Colon (tissue), 2 donors: ENCODE measurements around the gene ZNF575.
"Not testable (repeated sequence)": the region's sequence is repeated elsewhere in the genome, so short reads cannot be mapped to it uniquely, and the experiment has no call there.

ENCODE experiments used
- FAIRE-seq: peaks from 2 replicates; lab custom pipeline; 2012; peaks lifted over from hg19 to GRCh38; lab: Jason Lieb, UNC
- donor health status: control.
- donor health status: control.

Gene ZNF575

DNA sequence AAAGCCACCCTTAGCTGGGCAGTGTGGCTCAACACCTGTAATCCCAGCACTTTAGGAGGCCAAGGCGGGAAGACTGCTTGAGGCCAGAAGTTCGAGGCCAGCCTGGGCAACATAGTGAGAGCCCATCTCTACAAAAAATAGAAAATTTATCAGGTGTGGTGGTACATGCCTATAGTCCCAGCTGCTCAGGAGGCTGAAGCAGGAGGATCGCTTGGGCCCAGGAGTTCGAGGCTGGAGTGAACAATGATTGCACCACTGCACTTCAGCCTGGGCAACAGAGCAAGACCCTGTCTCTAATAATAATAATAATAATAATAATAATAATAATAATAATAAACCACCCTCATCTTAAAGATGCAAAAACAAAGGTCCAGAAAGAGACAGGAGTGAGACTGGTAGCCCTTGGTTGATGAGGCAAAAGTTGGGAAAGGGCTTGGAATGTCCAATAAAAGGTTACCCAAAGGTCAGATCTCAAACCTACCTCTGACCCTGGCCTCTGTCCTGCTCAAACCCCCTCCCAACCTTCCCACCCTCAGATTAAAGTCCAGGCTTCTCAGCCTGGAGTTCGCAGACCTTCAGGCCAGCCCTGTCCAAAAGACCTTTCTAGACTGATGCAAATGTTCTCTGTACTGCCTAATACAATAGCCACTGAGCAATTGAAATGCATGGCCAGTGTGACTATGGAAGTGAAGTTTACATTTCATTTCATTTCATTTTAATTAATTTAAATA, 9.1 kb downstream of the ZNF575 start:
- no peak for FAIRE-seq

DNA sequence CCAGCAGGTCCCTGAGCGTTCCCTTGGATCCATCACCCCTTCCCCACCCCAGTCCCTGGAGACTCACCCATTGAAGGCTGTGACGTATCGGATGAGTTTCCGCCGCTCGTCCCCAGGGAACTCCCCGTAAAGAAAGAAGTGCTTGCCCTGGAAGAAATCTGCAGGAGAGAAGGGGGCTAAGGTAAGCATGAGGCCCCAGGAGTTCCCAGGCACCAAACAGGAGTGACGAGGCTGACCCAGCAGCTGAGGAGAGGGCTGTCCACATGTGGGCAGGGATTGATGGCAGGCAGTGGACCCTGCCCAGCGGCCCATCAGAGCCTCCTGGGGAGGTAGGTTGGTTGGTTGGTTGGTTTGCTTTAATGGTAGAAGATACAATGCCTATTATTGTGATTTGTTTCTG, 11.1 kb downstream of the ZNF575 start:
- FAIRE-seq, result no peak

DNA sequence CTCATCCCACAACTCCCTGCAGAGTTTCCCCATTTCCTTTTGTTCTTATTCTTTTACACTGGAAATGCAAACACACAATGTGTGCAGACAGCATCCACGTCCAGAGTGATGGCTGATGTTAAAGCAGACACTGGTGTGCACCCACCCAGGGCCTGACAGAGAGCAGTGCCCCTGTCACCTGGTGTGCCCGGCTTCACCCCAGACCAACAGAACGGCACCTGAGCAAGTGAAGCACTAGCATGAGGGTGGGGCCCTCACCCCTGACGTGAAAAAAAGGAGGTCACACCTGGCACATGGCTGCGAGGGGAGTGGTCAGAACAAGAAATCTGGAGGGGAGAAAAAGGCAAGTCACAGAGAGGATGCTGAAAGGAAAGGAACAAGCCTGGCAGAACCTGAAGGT, 12.3 kb downstream of the ZNF575 start:
- FAIRE-seq, result no peak

DNA sequence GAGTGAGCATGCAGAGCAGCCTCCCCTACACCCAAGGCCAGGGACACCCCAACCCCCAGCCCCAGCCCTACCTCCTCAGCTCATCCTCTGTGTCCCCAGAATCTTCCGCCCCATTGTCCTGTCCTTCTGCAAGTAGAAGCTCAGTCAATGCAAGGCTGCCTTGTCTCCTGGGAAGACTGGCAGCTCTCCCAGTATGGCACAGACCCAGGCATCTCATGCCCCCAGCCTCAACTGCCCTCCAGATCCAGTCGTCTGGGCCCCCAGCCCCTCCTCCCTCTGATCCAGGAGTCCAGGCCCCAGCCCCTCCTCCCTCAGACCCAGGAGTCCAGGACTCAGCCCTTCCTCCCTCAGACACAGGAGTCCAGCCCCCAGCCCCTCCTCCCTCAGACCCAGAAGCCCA, 13.0 kb downstream of the ZNF575 start:
- FAIRE-seq, result no peak

DNA sequence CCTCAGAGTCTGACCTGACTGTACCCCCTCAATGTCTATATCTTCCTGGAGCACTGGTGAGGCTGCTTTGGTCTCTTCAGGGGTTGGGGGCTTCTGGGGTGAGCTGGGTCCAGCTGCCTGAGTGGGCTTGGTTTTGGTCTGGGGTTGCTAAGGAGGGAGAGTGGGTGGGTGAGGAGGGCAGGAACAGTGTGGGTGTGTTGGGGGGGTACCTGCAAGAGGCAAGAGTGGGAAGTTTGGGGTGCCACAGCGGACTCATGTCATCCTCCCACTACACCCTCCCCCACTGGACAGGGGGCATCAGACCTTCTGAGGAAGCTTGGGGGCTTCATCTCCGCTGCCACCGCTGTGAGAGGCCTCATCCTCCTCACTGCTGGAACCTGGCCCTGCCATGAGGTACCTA, 13.6 kb downstream of the ZNF575 start:
- no peak for FAIRE-seq

DNA sequence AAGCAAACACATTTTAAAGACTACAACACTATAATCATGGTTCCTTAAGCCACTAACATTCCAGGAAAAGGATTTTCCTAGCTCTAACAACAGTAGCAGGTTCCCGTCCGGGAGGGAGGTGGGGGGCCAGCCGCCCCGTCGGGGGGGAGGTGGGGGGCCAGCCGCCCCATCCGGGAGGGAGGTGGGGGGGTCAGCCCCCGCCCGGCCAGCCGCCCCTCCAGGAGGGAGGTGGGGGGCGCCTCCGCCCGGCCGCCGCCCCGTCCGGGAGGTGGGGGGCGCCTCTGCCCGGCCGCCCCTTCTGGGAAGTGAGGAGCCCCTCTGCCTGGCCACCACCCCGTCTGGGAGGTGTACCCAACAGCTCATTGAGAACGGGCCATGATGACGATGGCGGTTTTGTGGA, 14.9 kb downstream of the ZNF575 start:
- not testable (repeated sequence) for FAIRE-seq

DNA sequence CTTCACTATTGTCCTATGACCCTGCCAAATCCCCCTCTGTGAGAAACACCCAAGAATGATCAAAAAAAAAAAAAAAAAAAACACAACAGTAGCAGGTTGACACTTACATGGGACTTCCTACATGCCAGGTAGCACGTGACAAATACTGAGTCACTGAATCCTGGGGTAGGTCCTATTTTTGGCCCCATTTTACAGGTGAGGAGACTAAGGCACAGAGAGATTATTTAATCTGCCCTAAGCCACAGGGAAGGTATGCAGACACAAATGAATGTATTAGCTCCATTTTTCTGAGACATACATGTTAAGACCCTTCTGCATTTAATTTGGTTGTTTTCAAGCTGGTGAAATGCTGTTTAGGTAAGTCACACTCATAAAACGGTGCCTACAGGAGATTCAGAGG, 15.7 kb downstream of the ZNF575 start:
- no peak for FAIRE-seq

DNA sequence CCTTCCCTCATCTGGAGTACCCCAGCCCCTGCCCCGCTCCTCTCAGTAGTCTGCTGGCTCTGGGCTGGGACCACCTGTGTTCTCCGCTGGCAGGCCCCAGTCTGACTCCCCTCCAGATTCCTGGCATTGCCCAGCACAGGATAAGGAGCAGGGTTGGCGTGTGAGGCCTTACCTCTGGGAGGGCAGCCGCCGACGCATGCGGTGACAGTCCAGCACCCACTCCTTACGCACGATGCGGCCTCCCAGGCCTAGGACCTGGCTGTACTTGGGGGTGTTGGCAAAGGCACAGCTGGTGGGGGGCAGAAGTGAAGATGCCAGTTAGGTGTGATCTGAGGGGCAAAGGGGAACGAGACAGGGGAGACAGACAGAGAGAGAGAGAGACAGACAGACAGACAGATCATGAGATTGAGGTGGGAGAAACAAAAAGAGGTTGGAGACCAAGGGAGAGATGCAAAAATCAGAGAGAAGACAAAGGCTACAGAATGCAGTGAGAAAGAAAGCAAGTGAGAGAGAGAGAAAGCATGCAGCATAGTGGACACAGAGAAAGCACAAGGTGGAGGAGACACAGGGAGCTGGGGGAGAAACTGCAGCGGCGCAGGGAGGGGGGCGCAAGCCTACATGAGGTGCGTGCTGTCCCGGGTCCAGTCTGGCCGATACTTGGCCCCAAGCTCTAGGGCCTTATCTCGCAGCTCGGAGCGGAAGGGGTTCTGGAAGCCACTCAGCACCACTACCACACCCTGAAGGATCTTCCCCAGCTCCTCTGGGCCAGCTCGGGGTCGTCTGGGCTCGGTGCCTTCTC, 18.6 kb downstream of the ZNF575 start:
- no peak for FAIRE-seq

DNA sequence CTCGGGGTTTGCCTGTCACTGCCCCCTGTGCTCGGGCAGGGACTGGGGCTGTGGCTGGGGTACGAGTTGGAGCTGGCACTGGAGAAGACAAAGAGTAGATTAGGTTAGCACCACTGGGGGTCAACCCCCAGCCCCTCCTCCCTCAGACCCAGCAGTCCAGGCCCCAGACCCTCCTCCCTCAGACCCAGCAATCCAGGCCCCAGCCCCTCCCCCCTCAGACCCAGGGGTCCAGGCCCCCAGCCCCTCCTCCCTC, 19.1 kb downstream of the ZNF575 start:
- FAIRE-seq, result no peak

DNA sequence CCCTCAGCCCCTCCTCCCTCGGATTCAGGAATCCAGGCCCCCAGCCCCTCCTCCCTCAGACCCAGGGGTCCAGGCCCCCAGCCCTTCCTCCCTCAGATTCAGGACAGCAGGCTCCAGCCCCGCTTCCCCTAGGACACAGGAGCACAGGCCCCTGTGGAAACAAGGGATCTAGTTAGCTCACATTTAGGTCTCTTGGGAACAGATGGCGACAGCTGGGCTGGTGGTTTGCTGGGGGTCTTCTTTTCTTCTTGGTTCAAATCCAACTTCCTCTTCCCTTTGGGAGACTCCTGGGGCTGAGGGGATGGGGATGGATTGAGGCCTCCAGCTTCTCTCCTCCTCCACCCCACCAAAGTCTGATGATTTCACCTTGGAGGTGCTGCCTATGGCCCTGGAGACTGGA, 19.6 kb downstream of the ZNF575 start:
- FAIRE-seq, result no peak

DNA sequence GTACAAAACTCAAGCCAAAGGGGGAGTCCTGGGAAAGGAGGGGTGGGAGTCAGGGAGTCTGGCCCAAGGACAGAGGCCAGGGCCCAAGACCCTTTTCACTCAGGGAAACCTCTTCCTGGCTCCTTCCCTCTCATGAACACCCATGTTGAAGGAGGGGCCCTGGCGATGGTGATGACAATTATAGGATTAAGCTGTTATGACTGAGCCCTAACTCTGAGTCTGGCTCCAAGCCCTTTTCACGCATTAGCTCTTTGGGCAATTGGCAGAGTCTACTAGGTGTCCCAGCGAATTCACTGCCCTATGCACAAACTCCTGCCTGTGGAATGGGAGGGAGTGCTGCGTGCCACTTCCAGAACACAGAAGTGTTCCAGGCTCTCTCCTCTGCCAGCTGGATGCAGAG, 20.7 kb downstream of the ZNF575 start:
- FAIRE-seq, result no peak

DNA sequence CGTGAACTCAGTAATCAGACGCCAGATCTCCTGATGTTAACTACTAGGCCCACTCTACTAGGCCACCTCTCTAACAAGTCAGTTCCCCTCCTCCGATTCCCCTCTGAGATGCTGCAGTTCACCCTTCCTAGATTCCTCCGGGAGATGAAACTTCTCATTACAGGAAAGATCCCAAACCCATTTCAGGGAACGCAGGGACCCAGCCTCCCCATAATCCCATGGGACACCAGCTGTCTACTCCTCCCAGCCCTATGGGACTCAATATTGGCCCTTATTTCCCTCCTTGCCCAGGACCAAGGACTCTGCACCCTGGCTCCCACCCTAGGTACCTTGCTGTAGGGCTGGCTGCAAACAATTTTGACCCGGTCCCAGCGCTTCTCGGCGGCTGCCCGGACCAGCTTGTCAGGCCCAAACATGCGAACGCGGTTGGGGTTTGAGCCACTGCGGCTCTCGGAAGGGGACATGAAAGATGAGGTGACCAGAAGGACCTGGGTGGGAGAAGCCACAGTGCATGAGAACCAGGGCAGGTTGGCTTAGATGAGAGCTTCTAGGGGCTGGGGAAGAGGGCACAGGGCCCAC, 21.4 kb downstream of the ZNF575 start:
- FAIRE-seq, result no peak

DNA sequence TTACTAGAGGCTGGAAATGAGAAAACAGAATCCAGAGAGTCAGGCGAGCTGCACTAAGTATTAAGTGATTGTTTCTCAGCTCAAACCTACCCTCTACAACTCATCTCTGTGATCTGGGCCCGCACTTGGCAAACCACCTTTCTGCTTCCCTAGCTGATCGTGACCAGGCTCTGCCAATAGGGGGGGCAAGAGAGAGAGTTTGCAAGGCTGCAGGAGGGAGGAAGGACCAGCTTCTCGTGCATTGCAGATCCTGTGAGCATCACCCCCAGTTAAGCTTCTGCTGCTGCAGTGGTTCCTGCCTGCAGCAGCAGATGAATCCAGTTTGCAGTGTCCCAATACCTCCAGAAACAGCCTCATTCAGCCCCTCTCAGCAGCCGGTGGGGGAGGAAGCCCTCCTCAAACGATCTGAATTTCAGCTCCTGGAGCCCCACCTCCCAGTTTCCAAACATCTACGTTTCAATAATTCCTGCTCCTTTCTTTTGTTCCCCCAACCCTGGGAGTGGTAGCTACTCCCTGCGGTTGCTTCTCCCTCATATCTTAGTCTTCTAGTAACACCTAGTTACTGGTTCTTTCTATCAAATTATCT, 22.3 kb downstream of the ZNF575 start:
- no peak for FAIRE-seq

DNA sequence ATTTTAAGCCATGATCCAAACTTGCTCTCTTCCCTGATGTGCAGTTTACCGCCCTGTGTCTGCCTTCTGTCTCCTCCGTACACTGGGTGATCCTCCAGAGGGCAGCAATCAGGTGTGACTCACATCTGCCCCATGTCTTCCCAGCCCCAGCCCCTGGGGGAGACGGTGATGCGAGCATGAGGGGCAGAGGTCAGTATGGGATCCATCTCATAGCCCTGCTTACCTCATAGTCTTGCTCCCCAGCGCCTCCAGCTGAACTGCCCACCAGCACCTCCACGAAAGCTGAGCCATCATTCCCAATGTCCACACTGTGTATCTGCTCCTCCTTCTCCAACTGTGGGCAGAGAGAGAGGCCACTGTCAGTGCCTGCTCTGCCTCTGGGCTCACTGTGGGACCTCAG, 27.7 kb downstream of the ZNF575 start:
- FAIRE-seq, result no peak

DNA sequence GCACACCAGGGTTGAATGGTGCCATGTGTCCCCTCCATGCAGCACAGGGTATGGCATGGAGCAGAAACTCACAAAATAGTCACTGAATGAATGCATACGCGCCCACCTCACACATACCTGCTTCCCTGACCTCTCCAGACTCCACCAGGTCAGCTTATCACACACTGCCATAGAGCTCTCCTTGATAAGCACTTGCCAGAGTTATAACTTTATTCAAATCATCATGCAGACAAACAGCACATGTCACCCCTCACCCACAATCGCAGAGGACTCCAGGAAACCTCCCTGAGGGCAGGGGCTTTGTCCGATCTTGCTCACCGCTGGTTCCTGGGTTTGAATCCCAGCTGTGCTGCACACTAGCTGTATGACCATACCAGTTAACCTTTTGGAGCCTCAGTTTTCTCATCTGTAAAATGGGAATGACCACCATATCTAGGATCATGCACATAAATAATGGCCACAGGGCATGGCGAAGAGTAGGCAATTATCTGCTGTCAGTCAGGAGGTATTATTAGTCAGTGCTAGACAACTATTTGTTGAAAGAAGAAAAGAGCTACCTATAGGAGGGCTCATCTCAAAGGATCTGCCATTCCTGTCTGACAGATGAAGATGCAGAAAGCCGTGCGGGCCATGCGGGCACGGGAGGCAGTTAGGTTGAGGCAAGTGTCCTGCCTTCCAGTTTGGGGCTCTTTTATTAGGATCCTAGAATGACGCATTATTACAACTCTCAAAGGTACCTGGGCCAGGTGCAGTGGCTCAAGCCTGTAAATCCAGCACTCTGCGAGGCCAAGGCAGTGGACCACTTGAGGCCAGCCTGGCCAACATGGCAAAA, 28.4 kb downstream of the ZNF575 start:
- FAIRE-seq, result no peak

DNA sequence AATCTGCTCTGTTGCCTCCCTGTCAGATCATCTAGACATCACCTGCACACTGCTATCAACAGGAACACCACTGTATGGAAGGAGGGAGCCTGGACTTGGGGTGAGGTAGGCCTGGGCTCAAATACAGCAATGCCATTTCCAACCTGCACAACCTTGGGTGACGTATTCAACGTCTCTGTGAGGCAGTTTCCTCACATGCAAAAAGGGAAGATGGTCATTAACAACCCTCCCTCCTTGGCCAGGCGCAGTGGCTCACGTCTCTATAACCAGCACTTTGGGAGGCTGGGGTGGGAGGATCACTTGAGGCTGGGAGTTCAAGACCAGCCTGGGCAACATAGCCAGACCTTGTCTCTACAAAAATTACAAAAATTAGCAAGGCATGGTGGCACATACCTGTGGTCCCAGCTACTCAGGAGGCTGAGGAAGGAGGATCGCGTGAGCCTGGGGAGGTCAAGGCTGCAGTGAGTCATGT, 29.3 kb downstream of the ZNF575 start:
- no peak for FAIRE-seq

DNA sequence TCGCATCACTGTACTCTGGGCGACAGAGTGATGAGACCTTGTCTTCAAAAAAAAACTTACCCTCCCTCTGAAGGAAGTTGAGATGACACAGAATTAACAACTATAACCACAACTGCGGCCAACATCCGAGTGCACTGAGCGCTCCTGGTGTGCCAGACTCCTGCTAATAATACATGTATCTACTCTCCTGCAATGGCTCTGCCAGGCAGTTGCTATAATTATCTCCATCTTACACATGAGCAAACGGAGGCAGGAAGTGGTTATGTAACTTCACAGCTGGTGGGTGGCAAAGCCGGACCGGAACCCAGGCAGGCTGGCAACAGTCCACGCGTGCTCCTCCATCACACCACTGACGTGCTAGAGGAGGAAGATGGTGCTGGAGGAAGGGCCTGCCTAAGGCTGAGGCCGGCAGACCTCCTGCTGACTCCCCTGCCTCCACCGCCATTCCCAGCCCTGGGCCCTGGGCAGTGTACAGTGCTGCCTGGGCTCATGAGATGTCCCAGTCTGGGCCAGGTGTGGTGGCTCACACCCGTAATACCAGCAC, 29.8 kb downstream of the ZNF575 start:
- no peak for FAIRE-seq

DNA sequence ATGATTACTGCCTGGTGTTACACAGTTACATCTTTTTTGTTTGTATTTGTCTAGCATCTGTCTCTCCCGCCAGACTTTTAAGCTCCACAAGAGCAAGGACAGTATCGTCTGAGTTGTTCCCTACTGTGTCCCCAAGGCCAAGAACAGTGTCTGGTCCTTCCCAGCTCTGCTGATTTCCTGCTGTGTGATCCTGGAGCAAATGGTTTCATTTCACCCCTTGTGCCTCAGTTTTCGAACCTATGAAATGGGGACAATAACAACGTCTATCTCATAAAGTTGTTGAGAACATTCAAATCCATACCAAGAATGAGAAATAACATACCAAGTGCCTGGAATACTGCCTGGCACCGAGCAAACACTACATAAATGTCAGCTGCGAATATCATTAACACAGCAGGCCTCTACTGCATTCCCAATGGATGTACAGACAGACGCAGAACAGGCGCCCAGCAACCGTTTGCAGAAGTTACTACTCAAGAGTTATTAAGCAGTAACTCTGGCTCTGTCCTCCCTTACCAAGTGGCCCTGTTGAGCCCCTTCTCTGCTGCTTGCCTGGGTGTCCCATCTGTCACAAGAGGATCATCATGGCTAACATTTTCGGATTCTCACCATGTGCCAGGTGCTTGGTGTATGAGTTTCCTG, 30.9 kb downstream of the ZNF575 start:
- FAIRE-seq, result no peak

DNA sequence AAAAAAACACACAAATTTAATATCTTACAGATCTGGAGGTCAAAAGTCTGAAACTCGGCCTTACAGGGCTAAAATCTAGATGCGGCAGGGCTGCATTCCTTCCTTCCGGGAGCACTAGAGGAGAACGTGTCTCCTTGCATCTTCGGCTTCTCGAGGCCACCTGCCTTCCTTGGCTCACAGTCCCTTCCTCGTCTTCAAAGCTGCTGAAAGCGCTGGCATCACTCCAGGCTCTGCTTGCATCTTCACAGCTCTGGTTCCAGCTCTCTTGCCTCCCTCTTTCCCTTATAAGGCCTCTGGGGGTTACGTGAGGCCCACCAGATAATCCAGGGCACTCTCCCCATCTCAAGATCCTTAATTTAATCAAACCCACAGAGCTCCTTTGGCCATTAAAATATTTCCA, 31.8 kb downstream of the ZNF575 start:
- no peak for FAIRE-seq

DNA sequence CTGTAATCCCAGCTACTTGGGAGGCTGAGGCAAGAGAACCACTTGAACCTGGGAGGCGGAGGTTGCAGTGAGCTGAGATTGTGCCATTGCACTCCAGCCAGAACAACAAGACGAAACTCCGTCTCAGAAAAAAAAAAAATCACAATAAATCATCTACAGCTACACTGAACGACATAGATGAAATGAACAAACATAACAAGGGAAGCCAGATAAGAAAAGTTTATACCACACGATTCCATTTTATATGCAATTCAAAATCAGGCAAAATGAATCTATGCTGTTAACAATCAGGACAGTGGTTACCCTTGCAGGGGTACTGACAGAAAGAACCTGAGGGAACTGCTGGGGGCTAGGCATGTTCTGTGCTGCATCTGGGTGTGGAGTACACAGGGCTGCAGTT, 36.7 kb downstream of the ZNF575 start:
- FAIRE-seq, result no peak

DNA sequence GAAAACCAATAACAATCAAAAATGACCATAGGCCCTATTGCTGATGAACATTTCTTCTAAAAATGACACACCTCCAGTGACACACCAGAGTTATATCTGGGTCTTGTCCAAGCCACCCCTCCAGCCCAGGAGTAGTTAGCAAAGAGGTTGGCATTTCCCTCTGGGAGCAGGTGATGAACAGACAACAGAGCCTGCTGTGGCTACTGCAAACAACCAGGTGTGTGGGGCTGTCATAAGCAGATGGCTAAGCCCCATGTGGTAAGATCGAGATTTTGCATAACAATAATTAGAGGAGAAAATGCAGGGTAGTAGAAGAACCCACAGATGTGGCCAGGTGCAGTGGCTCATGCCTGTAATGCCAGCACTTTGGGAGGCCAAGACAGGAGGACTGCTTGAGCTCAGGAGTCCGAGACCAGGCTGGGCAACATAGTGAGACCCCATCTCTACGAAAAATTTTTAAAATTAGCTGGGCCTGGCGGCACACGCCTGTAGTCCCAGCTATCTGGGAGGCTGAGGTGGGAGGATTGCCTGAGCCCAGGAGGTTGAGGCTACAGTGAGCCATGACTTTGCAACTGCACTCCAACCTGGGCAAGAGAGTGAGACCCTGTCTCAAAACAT, 37.3 kb downstream of the ZNF575 start:
- FAIRE-seq, result no peak
